ENCODE results near the gene RTN3. TPM values are rescaled to one million over a fixed set of nuclear protein-coding genes. Genes with fewer than 3 reads are reported as not detected.

The RTN3 gene
- total and polyA plus RNA-seq, 9 of the 15 experiments (the other 6 are each of a cell fraction or from before 2014, with no cell fraction given) = 41.6 to 169 (median 93.5) TPM

GRCh38 chr11:63681321-63682065 lies at the start of gene RTN3 (continued):
- TF ChIP-seq CBX5 (IDR thresholded peaks at IDR 0.05; ENCODE audit: borderline replicate concordance, low read depth) = no peak
- peak; percentile 71; the same call in 1 of the 2 replicates for TF ChIP-seq ETV5 (CRISPR knock-in tag; IDR thresholded peaks at IDR 0.05; ENCODE audit: low read depth)
- TF ChIP-seq DIDO1 (tag; IDR thresholded peaks at IDR 0.05; ENCODE audit: low read depth) = no peak
- TF ChIP-seq PML (IDR thresholded peaks at IDR 0.05; ENCODE audit: low read length) = peak; percentile 90
- TF ChIP-seq, protein P1, sequence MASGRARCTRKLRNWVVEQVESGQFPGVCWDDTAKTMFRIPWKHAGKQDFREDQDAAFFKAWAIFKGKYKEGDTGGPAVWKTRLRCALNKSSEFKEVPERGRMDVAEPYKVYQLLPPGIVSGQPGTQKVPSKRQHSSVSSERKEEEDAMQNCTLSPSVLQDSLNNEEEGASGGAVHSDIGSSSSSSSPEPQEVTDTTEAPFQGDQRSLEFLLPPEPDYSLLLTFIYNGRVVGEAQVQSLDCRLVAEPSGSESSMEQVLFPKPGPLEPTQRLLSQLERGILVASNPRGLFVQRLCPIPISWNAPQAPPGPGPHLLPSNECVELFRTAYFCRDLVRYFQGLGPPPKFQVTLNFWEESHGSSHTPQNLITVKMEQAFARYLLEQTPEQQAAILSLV (tag; IDR thresholded peaks at IDR 0.05) = 0 out of 2 replicates have a peak, but pooled peaks have one; percentile 36
- TF ChIP-seq TCF15 (CRISPR knock-in tag; IDR thresholded peaks at IDR 0.05) = no peak
- no peak for TF ChIP-seq MYNN (IDR thresholded peaks at IDR 0.05)
- TF ChIP-seq MYNN (CRISPR knock-in tag; IDR thresholded peaks at IDR 0.05) = no peak
- TF ChIP-seq ZBTB33 (CRISPR knock-in tag; IDR thresholded peaks at IDR 0.05) = no peak
- no peak for TF ChIP-seq DLX4 (CRISPR knock-in tag; IDR thresholded peaks at IDR 0.05)
- TF ChIP-seq TBL1XR1 (IDR thresholded peaks at IDR 0.05; ENCODE audit: low read length in 2 of 2) = no peak
- TF ChIP-seq FOXK2 (conservative IDR thresholded peaks at IDR 0.05 in 1 of 2, IDR thresholded peaks at IDR 0.05 in 1 of 2; ENCODE audit: low read depth in 2 of 2) = no peak
- no peak for TF ChIP-seq HSF4 (CRISPR knock-in tag; IDR thresholded peaks at IDR 0.05; ENCODE audit: borderline replicate concordance)
- no peak for TF ChIP-seq BMI1 (IDR thresholded peaks at IDR 0.05; ENCODE audit: low read length)
- TF ChIP-seq, protein P2, sequence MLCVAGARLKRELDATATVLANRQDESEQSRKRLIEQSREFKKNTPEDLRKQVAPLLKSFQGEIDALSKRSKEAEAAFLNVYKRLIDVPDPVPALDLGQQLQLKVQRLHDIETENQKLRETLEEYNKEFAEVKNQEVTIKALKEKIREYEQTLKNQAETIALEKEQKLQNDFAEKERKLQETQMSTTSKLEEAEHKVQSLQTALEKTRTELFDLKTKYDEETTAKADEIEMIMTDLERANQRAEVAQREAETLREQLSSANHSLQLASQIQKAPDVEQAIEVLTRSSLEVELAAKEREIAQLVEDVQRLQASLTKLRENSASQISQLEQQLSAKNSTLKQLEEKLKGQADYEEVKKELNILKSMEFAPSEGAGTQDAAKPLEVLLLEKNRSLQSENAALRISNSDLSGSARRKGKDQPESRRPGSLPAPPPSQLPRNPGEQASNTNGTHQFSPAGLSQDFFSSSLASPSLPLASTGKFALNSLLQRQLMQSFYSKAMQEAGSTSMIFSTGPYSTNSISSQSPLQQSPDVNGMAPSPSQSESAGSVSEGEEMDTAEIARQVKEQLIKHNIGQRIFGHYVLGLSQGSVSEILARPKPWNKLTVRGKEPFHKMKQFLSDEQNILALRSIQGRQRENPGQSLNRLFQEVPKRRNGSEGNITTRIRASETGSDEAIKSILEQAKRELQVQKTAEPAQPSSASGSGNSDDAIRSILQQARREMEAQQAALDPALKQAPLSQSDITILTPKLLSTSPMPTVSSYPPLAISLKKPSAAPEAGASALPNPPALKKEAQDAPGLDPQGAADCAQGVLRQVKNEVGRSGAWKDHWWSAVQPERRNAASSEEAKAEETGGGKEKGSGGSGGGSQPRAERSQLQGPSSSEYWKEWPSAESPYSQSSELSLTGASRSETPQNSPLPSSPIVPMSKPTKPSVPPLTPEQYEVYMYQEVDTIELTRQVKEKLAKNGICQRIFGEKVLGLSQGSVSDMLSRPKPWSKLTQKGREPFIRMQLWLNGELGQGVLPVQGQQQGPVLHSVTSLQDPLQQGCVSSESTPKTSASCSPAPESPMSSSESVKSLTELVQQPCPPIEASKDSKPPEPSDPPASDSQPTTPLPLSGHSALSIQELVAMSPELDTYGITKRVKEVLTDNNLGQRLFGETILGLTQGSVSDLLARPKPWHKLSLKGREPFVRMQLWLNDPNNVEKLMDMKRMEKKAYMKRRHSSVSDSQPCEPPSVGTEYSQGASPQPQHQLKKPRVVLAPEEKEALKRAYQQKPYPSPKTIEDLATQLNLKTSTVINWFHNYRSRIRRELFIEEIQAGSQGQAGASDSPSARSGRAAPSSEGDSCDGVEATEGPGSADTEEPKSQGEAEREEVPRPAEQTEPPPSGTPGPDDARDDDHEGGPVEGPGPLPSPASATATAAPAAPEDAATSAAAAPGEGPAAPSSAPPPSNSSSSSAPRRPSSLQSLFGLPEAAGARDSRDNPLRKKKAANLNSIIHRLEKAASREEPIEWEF (CRISPR knock-in tag; IDR thresholded peaks at IDR 0.05) = no peak
- no peak for TF ChIP-seq RBM39 (optimal IDR thresholded peaks at IDR 0.05; ENCODE audit: low read depth, low read length)
- no peak for TF ChIP-seq RUNX1 (IDR thresholded peaks at IDR 0.05; ENCODE audit: low read depth)
- peak; percentile 88; the same call in 1 of the 2 replicates for TF ChIP-seq E2F1 (CRISPR knock-in tag; IDR thresholded peaks at IDR 0.05)

All from K562 (cell line).